GM12878 (cell line): Measurements from ENCODE around the gene ABL2. TPM values are rescaled to one million over a fixed set of nuclear protein-coding genes. Genes with fewer than 3 reads are reported as not detected.

Source experiments
- BHLHE40 ChIP-seq, 2 experiments: fragments of 450-650 bp in 1 of 2; IDR thresholded peaks; 2 replicates each; pipeline ENCODE4 v1.6.1; 2011 to 2017; ENCODE audit warnings: low read depth in 2 of 2, borderline replicate concordance in 1 of 2, improper control_type of control experiment in 1 of 2, low read length in 1 of 2, mild to moderate bottlenecking in 1 of 2
- CREB1 ChIP-seq: IDR thresholded peaks from 2 replicates; pipeline ENCODE4 v1.6.1; 2012; ENCODE audit warnings: low read depth, mild to moderate bottlenecking, inconsistent platforms
- EGR1 ChIP-seq, 2 experiments: IDR thresholded peaks; 1 replicate in 1 of 2; 2 replicates in 1 of 2; pipeline ENCODE4 v1.6.1; 2011 to 2012; ENCODE audit warnings: low read depth in 2 of 2, low read length in 2 of 2, borderline replicate concordance in 1 of 2, mild to moderate bottlenecking in 1 of 2, moderate library complexity in 1 of 2
- ESRRA ChIP-seq: IDR thresholded peaks from 2 replicates; pipeline ENCODE4 v1.6.1; 2012; ENCODE audit warnings: mild to moderate bottlenecking, low read length, improper control_type of control experiment
- FOS ChIP-seq: IDR thresholded peaks from 3 replicates; pipeline ENCODE4 v1.6.1; 2011; ENCODE audit warnings: borderline replicate concordance; ENCODE audit not compliant: insufficient read length; ENCODE audit errors: extremely low read depth
- FOXM1 ChIP-seq: IDR thresholded peaks from 2 replicates; pipeline ENCODE4 v1.6.1; 2012; ENCODE audit warnings: low read depth, mild to moderate bottlenecking, inconsistent platforms, low read length, moderate library complexity
- IKZF1 ChIP-seq: fragments of 450-650 bp; conservative IDR thresholded peaks from 2 replicates; pipeline ENCODE4 v1.6.1; 2017; ENCODE audit warnings: antibody characterized with exemption, mild to moderate bottlenecking
- MEF2B ChIP-seq: fragments of 450-650 bp; IDR thresholded peaks from 2 replicates; pipeline ENCODE4 v1.6.1; 2018; ENCODE audit warnings: mild to moderate bottlenecking, moderate library complexity; ENCODE audit not compliant: partially characterized antibody, poor library complexity, severe bottlenecking
- MYB ChIP-seq: fragments of 150-350 bp; IDR thresholded peaks from 2 replicates; pipeline ENCODE4 v1.6.1; 2014; ENCODE audit warnings: mild to moderate bottlenecking, low read depth, low read length, borderline replicate concordance
- NFYB ChIP-seq: IDR thresholded peaks from 2 replicates; pipeline ENCODE4 v1.6.1; 2011; ENCODE audit warnings: low read depth, mild to moderate bottlenecking, low read length, improper control_type of control experiment, moderate library complexity; ENCODE audit not compliant: insufficient read depth
- PAX5 ChIP-seq: IDR thresholded peaks from 2 replicates; pipeline ENCODE4 v1.6.1; 2011; ENCODE audit warnings: low read depth, low read length, borderline replicate concordance
- RB1 ChIP-seq: fragments of 450-650 bp; formaldehyde crosslinking; IDR thresholded peaks from 2 replicates; pipeline ENCODE4 v1.6.1; 2017; ENCODE audit warnings: mild to moderate bottlenecking, borderline replicate concordance
- SIX5 ChIP-seq: IDR thresholded peaks from 2 replicates; pipeline ENCODE4 v1.6.1; 2011; ENCODE audit warnings: mild to moderate bottlenecking, low read depth, low read length, moderate library complexity; ENCODE audit not compliant: severe bottlenecking
- SMARCA5 ChIP-seq: fragments of 450-650 bp; IDR thresholded peaks from 2 replicates; pipeline ENCODE4 v1.6.1; 2017; ENCODE audit warnings: mild to moderate bottlenecking
- STAT1 ChIP-seq: fragments of 450-650 bp; conservative IDR thresholded peaks from 2 replicates; pipeline ENCODE4 v1.6.1; 2014; ENCODE audit warnings: antibody characterized with exemption, mild to moderate bottlenecking
- SUPT20H ChIP-seq: IDR thresholded peaks from 2 replicates; pipeline ENCODE4 v1.6.1; 2011; ENCODE audit warnings: low read depth, mild to moderate bottlenecking, low read length, moderate library complexity, borderline replicate concordance; ENCODE audit not compliant: control insufficient read depth
- YBX1 ChIP-seq: fragments of 450-650 bp; IDR thresholded peaks from 2 replicates; pipeline ENCODE4 v1.6.1; 2016; ENCODE audit warnings: antibody characterized with exemption
- ZNF207 ChIP-seq: fragments of 450-650 bp; IDR thresholded peaks from 2 replicates; pipeline ENCODE4 v1.6.1; 2014; ENCODE audit warnings: antibody characterized with exemption, mild to moderate bottlenecking, borderline replicate concordance
- ZNF24 ChIP-seq: fragments of 450-650 bp; IDR thresholded peaks from 2 replicates; pipeline ENCODE4 v1.6.1; 2017; ENCODE audit warnings: antibody characterized with exemption, mild to moderate bottlenecking
- ZZZ3 ChIP-seq: IDR thresholded peaks from 2 replicates; pipeline ENCODE4 v1.6.1; 2011; ENCODE audit warnings: low read depth; ENCODE audit not compliant: control insufficient read depth, insufficient read length
- polyA plus RNA-seq, 11 experiments: library from polyadenylated mRNA; depleted of rRNA in 4 of 11; unstranded in 6 of 11; stranded (reverse) in 5 of 11; fragments of >200 nt; fragmentation: Nextera tagmentation in 4 of 11; fragmentation: Illumina TruSeq in 1 of 11; extraction: Ambion mirVana in 4 of 11; extraction: Trizol in 1 of 11; gene quantifications; 1 replicate in 1 of 11; 2 replicates in 10 of 11; pipeline versions ENCODE4 v1.2.1 to v1.2.3, GENCODE V29; 2011 to 2016; ENCODE audit warnings: inconsistent platforms in 2 of 11, missing spikeins in 2 of 11, low read depth in 1 of 11
- total RNA-seq, 4 experiments: library from RNA; depleted of rRNA in 3 of 4; stranded (reverse); fragments of >200 nt in 3 of 4; fragmentation: Illumina TruSeq in 1 of 4; extraction: Trizol in 1 of 4; gene quantifications; 2 replicates each; pipeline versions ENCODE4 v1.2.1 to v1.2.3, GENCODE V29; 2013 to 2021
- TF ChIP-seq, protein P1 (sequence below): fragments of 450-650 bp; IDR thresholded peaks from 2 replicates; pipeline ENCODE4 v1.6.1; 2016; ENCODE audit warnings: mild to moderate bottlenecking, moderate library complexity, borderline replicate concordance
- TF ChIP-seq, protein P2 (sequence below): fragments of 450-650 bp; IDR thresholded peaks from 2 replicates; pipeline ENCODE4 v1.6.1; 2017; ENCODE audit warnings: mild to moderate bottlenecking
- TF ChIP-seq, protein P3 (sequence below): IDR thresholded peaks from 2 replicates; pipeline ENCODE4 v1.6.1; 2011; ENCODE audit warnings: borderline replicate concordance, low read depth, mild to moderate bottlenecking, moderate library complexity, low read length; ENCODE audit not compliant: insufficient read depth, poor library complexity, severe bottlenecking

ABL2 gene
- total and polyA plus RNA-seq, 10 of the 15 experiments (the other 5 are each of a cell fraction or from before 2014, with no cell fraction given): 0.57 to 9.4 (median 3.6) TPM

DNA sequence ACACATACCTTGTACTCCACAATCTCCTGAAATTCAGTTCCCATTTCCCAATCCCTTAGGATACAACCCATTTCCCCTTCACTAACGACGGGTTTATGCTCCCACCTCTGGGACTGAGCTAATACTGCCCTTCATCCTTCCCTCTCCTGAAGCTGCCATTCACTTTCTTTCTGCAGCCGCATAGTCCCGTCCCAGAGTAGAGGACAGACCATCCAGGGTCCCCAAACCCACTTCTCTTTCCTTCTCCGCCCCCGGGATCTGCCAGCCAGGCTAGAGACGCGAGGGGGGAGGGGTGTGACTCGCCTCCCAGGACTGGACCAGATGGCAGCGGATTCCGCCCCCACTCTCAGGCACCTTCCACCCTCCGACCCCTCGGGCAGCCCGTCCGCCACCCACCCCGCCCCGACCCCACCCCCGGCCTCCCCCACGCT, 679 bp downstream of the ABL2 start (continued):
- TF ChIP-seq ZNF24: no peak
- no peak for TF ChIP-seq NFYB
- no peak for TF ChIP-seq RB1
- no peak for TF ChIP-seq ZZZ3
- no peak for TF ChIP-seq MEF2B
- TF ChIP-seq ESRRA: no peak
- TF ChIP-seq MYB: no peak
- TF ChIP-seq IKZF1: peak; percentile 64; the same call in 1 of the 2 replicates
- TF ChIP-seq CREB1: no peak
- no peak for TF ChIP-seq FOXM1
- no peak for TF ChIP-seq SIX5
- TF ChIP-seq SUPT20H: no peak
- TF ChIP-seq, protein P1, sequence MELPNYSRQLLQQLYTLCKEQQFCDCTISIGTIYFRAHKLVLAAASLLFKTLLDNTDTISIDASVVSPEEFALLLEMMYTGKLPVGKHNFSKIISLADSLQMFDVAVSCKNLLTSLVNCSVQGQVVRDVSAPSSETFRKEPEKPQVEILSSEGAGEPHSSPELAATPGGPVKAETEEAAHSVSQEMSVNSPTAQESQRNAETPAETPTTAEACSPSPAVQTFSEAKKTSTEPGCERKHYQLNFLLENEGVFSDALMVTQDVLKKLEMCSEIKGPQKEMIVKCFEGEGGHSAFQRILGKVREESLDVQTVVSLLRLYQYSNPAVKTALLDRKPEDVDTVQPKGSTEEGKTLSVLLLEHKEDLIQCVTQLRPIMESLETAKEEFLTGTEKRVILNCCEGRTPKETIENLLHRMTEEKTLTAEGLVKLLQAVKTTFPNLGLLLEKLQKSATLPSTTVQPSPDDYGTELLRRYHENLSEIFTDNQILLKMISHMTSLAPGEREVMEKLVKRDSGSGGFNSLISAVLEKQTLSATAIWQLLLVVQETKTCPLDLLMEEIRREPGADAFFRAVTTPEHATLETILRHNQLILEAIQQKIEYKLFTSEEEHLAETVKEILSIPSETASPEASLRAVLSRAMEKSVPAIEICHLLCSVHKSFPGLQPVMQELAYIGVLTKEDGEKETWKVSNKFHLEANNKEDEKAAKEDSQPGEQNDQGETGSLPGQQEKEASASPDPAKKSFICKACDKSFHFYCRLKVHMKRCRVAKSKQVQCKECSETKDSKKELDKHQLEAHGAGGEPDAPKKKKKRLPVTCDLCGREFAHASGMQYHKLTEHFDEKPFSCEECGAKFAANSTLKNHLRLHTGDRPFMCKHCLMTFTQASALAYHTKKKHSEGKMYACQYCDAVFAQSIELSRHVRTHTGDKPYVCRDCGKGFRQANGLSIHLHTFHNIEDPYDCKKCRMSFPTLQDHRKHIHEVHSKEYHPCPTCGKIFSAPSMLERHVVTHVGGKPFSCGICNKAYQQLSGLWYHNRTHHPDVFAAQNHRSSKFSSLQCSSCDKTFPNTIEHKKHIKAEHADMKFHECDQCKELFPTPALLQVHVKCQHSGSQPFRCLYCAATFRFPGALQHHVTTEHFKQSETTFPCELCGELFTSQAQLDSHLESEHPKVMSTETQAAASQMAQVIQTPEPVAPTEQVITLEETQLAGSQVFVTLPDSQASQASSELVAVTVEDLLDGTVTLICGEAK: no peak
- TF ChIP-seq, protein P2, sequence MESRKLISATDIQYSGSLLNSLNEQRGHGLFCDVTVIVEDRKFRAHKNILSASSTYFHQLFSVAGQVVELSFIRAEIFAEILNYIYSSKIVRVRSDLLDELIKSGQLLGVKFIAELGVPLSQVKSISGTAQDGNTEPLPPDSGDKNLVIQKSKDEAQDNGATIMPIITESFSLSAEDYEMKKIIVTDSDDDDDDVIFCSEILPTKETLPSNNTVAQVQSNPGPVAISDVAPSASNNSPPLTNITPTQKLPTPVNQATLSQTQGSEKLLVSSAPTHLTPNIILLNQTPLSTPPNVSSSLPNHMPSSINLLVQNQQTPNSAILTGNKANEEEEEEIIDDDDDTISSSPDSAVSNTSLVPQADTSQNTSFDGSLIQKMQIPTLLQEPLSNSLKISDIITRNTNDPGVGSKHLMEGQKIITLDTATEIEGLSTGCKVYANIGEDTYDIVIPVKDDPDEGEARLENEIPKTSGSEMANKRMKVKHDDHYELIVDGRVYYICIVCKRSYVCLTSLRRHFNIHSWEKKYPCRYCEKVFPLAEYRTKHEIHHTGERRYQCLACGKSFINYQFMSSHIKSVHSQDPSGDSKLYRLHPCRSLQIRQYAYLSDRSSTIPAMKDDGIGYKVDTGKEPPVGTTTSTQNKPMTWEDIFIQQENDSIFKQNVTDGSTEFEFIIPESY: no peak
- no peak for TF ChIP-seq BHLHE40 (IDR thresholded peaks at IDR 0.05; ENCODE audit: borderline replicate concordance in 1 of 2, low read depth in 2 of 2, low read length in 1 of 2)
- no peak for TF ChIP-seq SMARCA5
- TF ChIP-seq FOS: no peak
- no peak for TF ChIP-seq STAT1
- no peak for TF ChIP-seq PAX5
- peak in 1 of 2 experiments; percentile 62; a peak in 1 of 3 replicates for TF ChIP-seq EGR1 (IDR thresholded peaks at IDR 0.05; ENCODE audit: borderline replicate concordance in 1 of 2, low read depth in 2 of 2, low read length in 2 of 2)
- TF ChIP-seq YBX1: no peak
- no peak for TF ChIP-seq ZNF207
- TF ChIP-seq, protein P3, sequence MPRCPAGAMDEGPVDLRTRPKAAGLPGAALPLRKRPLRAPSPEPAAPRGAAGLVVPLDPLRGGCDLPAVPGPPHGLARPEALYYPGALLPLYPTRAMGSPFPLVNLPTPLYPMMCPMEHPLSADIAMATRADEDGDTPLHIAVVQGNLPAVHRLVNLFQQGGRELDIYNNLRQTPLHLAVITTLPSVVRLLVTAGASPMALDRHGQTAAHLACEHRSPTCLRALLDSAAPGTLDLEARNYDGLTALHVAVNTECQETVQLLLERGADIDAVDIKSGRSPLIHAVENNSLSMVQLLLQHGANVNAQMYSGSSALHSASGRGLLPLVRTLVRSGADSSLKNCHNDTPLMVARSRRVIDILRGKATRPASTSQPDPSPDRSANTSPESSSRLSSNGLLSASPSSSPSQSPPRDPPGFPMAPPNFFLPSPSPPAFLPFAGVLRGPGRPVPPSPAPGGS: no peak
